Measurements from ENCODE around the gene SLC7A4.
A peak's percentile ranks its signal among the peaks of the same experiment; 100 is the strongest.

Gene SLC7A4

GRCh38 chr22:20986365-20986764, 46.0 kb downstream of the SLC7A4 start:
- no peak for DNase-seq

GRCh38 chr22:20985720-20986119, 46.6 kb downstream of the SLC7A4 start:
- no peak for DNase-seq

- DNase-seq: no peak
Measured at GRCh38 chr22:20983081-20983771, 49.1 kb downstream of the SLC7A4 start.

GRCh38 chr22:20982563-20982882, 49.8 kb downstream of the SLC7A4 start:
- DNase-seq: no peak

GRCh38 chr22:20981787-20982562, 50.4 kb downstream of the SLC7A4 start, which contains the start of gene LZTR1:
Gene LZTR1 (plus strand): TSS chr22:20982297. CDS start chr22:20982372, 75 bp downstream.
- peak; percentile 98 for DNase-seq

- DNase-seq: no peak
Measured at GRCh38 chr22:20980938-20981722, 51.2 kb downstream of the SLC7A4 start.

GRCh38 chr22:20980523-20980922, 51.8 kb downstream of the SLC7A4 start:
- DNase-seq: no peak

- no peak for DNase-seq
Measured at GRCh38 chr22:20979940-20980453, 52.4 kb downstream of the SLC7A4 start.

- peak; percentile 59 for DNase-seq
Measured at GRCh38 chr22:20979243-20979809, 53.0 kb downstream of the SLC7A4 start.

Measured in right kidney (tissue), 1 donor.